ENCODE data around the gene GTF2I. TPM values are rescaled to one million over a fixed set of nuclear protein-coding genes. Genes with fewer than 3 reads are reported as not detected.
A peak's percentile ranks its signal among the peaks of the same experiment; 100 is the strongest.
"Not testable (repeated sequence)": the region's sequence is repeated elsewhere in the genome, so short reads cannot be mapped to it uniquely, and the experiment has no call there.

GTF2I gene
- total and polyA plus RNA-seq, 2 donors (not counting 3 experiments of a cell fraction or from before 2014, with no cell fraction given): 47.6 to 242 TPM

DNA sequence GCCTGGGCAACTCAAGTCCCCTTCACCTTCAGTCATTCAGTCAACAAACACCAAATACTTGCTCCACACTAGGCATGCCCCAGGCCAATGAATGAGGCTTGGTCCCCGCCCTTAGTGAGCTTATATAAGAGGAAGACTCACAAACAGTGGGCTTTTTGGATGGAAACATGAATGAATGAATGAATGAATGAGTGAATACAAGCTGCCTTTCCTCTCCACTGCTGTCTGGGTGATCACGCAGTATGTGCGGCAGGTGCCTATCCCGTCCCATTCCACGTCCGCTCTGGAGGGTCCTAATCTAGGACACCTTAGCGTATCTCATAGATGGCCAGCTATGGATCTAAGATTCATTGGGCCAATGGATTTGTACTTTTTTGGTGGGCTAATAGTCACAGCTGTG lies 19.8 kb upstream of the GTF2I start:
- Histone ChIP-seq H3K9me1 (replicated peaks; ENCODE audit: control insufficient read depth, extremely low read depth, insufficient read depth, low read length) (no peaks in the 10 kb centered on the region), H3K4me1 (ENCODE audit: control insufficient read depth, extremely low read depth, insufficient read depth, low read length) (no peaks in the 10 kb centered on the region), H3K79me2 (ENCODE audit: control insufficient read depth, insufficient read depth, low read length) (no peaks in the 10 kb centered on the region), H3K4me3 (replicated peaks in 1 of 3; ENCODE audit: insufficient read depth in 1 of 3, low read depth in 1 of 3, low read length in 3 of 3) (no peak overlapping the region), H3K4me2 (ENCODE audit: insufficient read depth, low read length) (no peak overlapping the region), H4K20me1 (replicated peaks; ENCODE audit: control insufficient read depth, extremely low read depth, insufficient read depth, low read length) (no peaks in the 10 kb centered on the region), H3K9me3 (replicated peaks; ENCODE audit: control insufficient read depth, insufficient read depth, low read length) (no peaks in the 10 kb centered on the region), H3K9ac (replicated peaks; ENCODE audit: extremely low read depth, insufficient read depth, low read length) (no peak overlapping the region), H3K36me3 (ENCODE audit: control insufficient read depth in 2 of 2, extremely low read depth in 1 of 2, insufficient read depth in 2 of 2, low read length in 2 of 2) (no peaks in the 10 kb centered on the region), H2AFZ (ENCODE audit: low read depth, low read length) (no peak overlapping the region), H3K27ac (ENCODE audit: insufficient read depth, low read depth, low read length) (no peak overlapping the region), H3K27me3 (ENCODE audit: control insufficient read depth in 2 of 2, insufficient read depth in 2 of 2, low read length in 2 of 2) (no peaks in the 10 kb centered on the region)
- intact Hi-C loops (cut with micrococcal nuclease) (no loop called here), dilution Hi-C loops (cut with MboI; ENCODE audit: extremely low pct_ligation_motif_present, low sequenced_read_pairs) (no loop called here)
- POLR2A ChIA-PET: no interaction called here
- no TSS peak for BruUV-seq (replicated peaks)
- DNase-seq (ENCODE audit: low read depth, low spot score) (no peak), FAIRE-seq (no peak)
- CTCF ChIA-PET: no interaction called here
- TF ChIP-seq MYC (IDR thresholded peaks at IDR 0.05; ENCODE audit: low read depth, low read length): no peak
- no peak for TF ChIP-seq GATA2 (IDR thresholded peaks at IDR 0.05; ENCODE audit: insufficient read depth, insufficient read length, low read depth, low read length)
- no peak for TF ChIP-seq JUN (IDR thresholded peaks at IDR 0.05; ENCODE audit: borderline replicate concordance, insufficient read depth, insufficient read length, low read depth)
- TF ChIP-seq POLR2A (IDR thresholded peaks at IDR 0.05; ENCODE audit: low read depth, low read length): no peak

DNA sequence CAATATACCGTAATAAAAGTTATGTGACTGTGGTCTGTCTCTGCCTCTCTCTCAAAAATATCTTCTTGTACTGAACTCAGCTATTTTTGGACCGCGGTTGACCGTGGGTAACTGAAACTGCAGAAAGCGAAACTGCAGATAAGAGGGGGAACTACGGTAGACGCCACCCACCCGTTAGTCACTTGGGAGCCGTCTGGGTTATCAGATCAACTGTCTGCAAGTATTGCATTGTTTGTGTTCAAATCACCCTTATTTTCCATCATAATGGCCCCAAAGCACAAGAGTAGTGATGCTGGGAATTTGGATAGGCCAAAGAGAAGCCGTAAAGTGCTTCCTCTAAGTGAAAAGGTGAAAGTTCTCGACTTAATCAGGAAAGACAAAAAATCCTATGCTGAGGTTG lies 7.5 kb upstream of the GTF2I start:
- BruUV-seq (replicated peaks); H3K27ac ChIP-seq (ENCODE audit: insufficient read depth, low read depth, low read length); H3K9me3 ChIP-seq (replicated peaks; ENCODE audit: control insufficient read depth, insufficient read depth, low read length); H3K4me1 ChIP-seq (ENCODE audit: control insufficient read depth, extremely low read depth, insufficient read depth, low read length); dilution Hi-C loops (cut with MboI; ENCODE audit: extremely low pct_ligation_motif_present, low sequenced_read_pairs); H3K79me2 ChIP-seq (ENCODE audit: control insufficient read depth, insufficient read depth, low read length); H3K9me1 ChIP-seq (replicated peaks; ENCODE audit: control insufficient read depth, extremely low read depth, insufficient read depth, low read length); H3K27me3 ChIP-seq (ENCODE audit: control insufficient read depth in 2 of 2, insufficient read depth in 2 of 2, low read length in 2 of 2); H4K20me1 ChIP-seq (replicated peaks; ENCODE audit: control insufficient read depth, extremely low read depth, insufficient read depth, low read length); POLR2A ChIA-PET; H3K36me3 ChIP-seq (ENCODE audit: control insufficient read depth in 2 of 2, extremely low read depth in 1 of 2, insufficient read depth in 2 of 2, low read length in 2 of 2): not testable (repeated sequence)
- FAIRE-seq: peak; percentile 82
- peak; percentile 68 for TF ChIP-seq GATA2 (IDR thresholded peaks at IDR 0.05; ENCODE audit: insufficient read depth, insufficient read length, low read depth, low read length)
- peak; percentile 77 for DNase-seq (ENCODE audit: low read depth, low spot score)
- intact Hi-C loops (cut with micrococcal nuclease): loop anchor here (10.0 kb wide), 1 partner anchor 195 kb away; the partner anchor contains the start of gene GTF2IRD1
- Histone ChIP-seq H2AFZ (ENCODE audit: low read depth, low read length) (peak overlapping the region; percentile 81), H3K4me3 (replicated peaks in 1 of 3; ENCODE audit: insufficient read depth in 1 of 3, low read depth in 1 of 3, low read length in 3 of 3) (peak overlapping the region in 2 of 3 experiments; percentile 17 to 49), H3K9ac (replicated peaks; ENCODE audit: extremely low read depth, insufficient read depth, low read length) (peak overlapping the region; percentile 7), H3K4me2 (ENCODE audit: insufficient read depth, low read length) (peak overlapping the region; percentile 82)
- CTCF ChIA-PET: interaction anchor here (0.8 to 1.2 kb wide), 2 partner anchors 11 to 38 kb away, joined by 3 read pairs; no protein-coding TSS in a partner anchor

GRCh38 chr7:74650493-74651132 lies 6.9 kb upstream of the GTF2I start:
- H4K20me1 ChIP-seq (replicated peaks; ENCODE audit: control insufficient read depth, extremely low read depth, insufficient read depth, low read length); H3K9ac ChIP-seq (replicated peaks; ENCODE audit: extremely low read depth, insufficient read depth, low read length); H3K4me3 ChIP-seq (replicated peaks in 1 of 3; ENCODE audit: insufficient read depth in 1 of 3, low read depth in 1 of 3, low read length in 3 of 3); H3K4me1 ChIP-seq (ENCODE audit: control insufficient read depth, extremely low read depth, insufficient read depth, low read length); H3K27ac ChIP-seq (ENCODE audit: insufficient read depth, low read depth, low read length); H3K9me3 ChIP-seq (replicated peaks; ENCODE audit: control insufficient read depth, insufficient read depth, low read length); FAIRE-seq; dilution Hi-C loops (cut with MboI; ENCODE audit: extremely low pct_ligation_motif_present, low sequenced_read_pairs); H3K36me3 ChIP-seq (ENCODE audit: control insufficient read depth in 2 of 2, extremely low read depth in 1 of 2, insufficient read depth in 2 of 2, low read length in 2 of 2); DNase-seq (ENCODE audit: low read depth, low spot score); POLR2A ChIA-PET; H3K27me3 ChIP-seq (ENCODE audit: control insufficient read depth in 2 of 2, insufficient read depth in 2 of 2, low read length in 2 of 2); H3K79me2 ChIP-seq (ENCODE audit: control insufficient read depth, insufficient read depth, low read length); H3K9me1 ChIP-seq (replicated peaks; ENCODE audit: control insufficient read depth, extremely low read depth, insufficient read depth, low read length): not testable (repeated sequence)
- Histone ChIP-seq H2AFZ (ENCODE audit: low read depth, low read length) (peak overlapping the region; percentile 17), H3K4me2 (ENCODE audit: insufficient read depth, low read length) (peak overlapping the region; percentile 82)
- TSS peak; percentile 45 for BruUV-seq (replicated peaks)
- intact Hi-C loops (cut with micrococcal nuclease): loop anchor here (10.0 kb wide), 1 partner anchor 196 kb away; the partner anchor contains the start of gene GTF2IRD1
- CTCF ChIA-PET: interaction anchor here (0.8 to 1.2 kb wide), 2 partner anchors 11 to 38 kb away, joined by 3 read pairs; no protein-coding TSS in a partner anchor

All from endothelial cell of umbilical vein (primary cell).